ENCODE results near the gene CFLAR. TPM values are rescaled to one million over a fixed set of nuclear protein-coding genes. Genes with fewer than 3 reads are reported as not detected.

The CFLAR gene
- polyA plus RNA-seq, 1 donor from 2014 or later = 1.6 TPM

- no peak overlapping the region for H3K27ac ChIP-seq (ENCODE audit: low read length)
- no peaks in the 10 kb centered on the region for H3K27me3 ChIP-seq (ENCODE audit: insufficient read depth, low read depth, low read length)
- H2AFZ ChIP-seq (ENCODE audit: low read depth, low read length) = no peak overlapping the region
- H3K9me3 ChIP-seq (ENCODE audit: low read length) = no peaks in the 10 kb centered on the region
- H3K4me3 ChIP-seq (ENCODE audit: low read length) = no peak overlapping the region
- no peak for TF ChIP-seq REST (IDR thresholded peaks at IDR 0.05; ENCODE audit: borderline replicate concordance)
- TF ChIP-seq EZH2 (IDR thresholded peaks at IDR 0.05; ENCODE audit: borderline replicate concordance, insufficient read depth, low read length, poor library complexity, severe bottlenecking) = no peak
- TF ChIP-seq EP300 (conservative IDR thresholded peaks at IDR 0.05; ENCODE audit: poor library complexity, severe bottlenecking) = no peak
- no peak for TF ChIP-seq CTCF (IDR thresholded peaks at IDR 0.05; ENCODE audit: poor library complexity, severe bottlenecking)
- TF ChIP-seq TAF1 (IDR thresholded peaks at IDR 0.05; ENCODE audit: low read depth) = no peak
- TF ChIP-seq SMC3 (conservative IDR thresholded peaks at IDR 0.05; ENCODE audit: poor library complexity) = no peak
- TF ChIP-seq RAD21 (conservative IDR thresholded peaks at IDR 0.05) = no peak
- no peak for TF ChIP-seq MXI1 (conservative IDR thresholded peaks at IDR 0.05; ENCODE audit: poor library complexity, severe bottlenecking)
- no peak for TF ChIP-seq POLR2AphosphoS5 (IDR thresholded peaks at IDR 0.05)
- no peaks in the 10 kb centered on the region for H4K20me1 ChIP-seq (ENCODE audit: insufficient read depth)
- no peaks in the 10 kb centered on the region for H3K9me2 ChIP-seq (ENCODE audit: insufficient read depth, low read length)
- H3K9ac ChIP-seq (ENCODE audit: low read length) = no peak overlapping the region
- H3F3A ChIP-seq (ENCODE audit: insufficient read depth, low read length, poor library complexity, severe bottlenecking) = no peaks in the 10 kb centered on the region
- no peak overlapping the region for H3K4me2 ChIP-seq (ENCODE audit: low read length)
- H3K79me2 ChIP-seq (replicated peaks; ENCODE audit: insufficient read depth, low read length) = no peaks in the 10 kb centered on the region
- no peaks in the 10 kb centered on the region for H3K36me3 ChIP-seq (ENCODE audit: insufficient read depth, low read length)
Observed at GRCh38 chr2:201185863-201186262, 69.9 kb downstream of the CFLAR start.

- no peaks in the 10 kb centered on the region for H3K9me2 ChIP-seq (ENCODE audit: insufficient read depth, low read length)
- no peaks in the 10 kb centered on the region for H4K20me1 ChIP-seq (ENCODE audit: insufficient read depth)
- H2AFZ ChIP-seq (ENCODE audit: low read depth, low read length) = no peak overlapping the region
- H3F3A ChIP-seq (ENCODE audit: insufficient read depth, low read length, poor library complexity, severe bottlenecking) = no peaks in the 10 kb centered on the region
- H3K79me2 ChIP-seq (replicated peaks; ENCODE audit: insufficient read depth, low read length) = no peaks in the 10 kb centered on the region
- no peak for TF ChIP-seq RAD21 (conservative IDR thresholded peaks at IDR 0.05)
- TF ChIP-seq REST (IDR thresholded peaks at IDR 0.05; ENCODE audit: borderline replicate concordance) = no peak
- TF ChIP-seq EZH2 (IDR thresholded peaks at IDR 0.05; ENCODE audit: borderline replicate concordance, insufficient read depth, low read length, poor library complexity, severe bottlenecking) = no peak
- no peak for TF ChIP-seq CTCF (IDR thresholded peaks at IDR 0.05; ENCODE audit: poor library complexity, severe bottlenecking)
- no peak for TF ChIP-seq TAF1 (IDR thresholded peaks at IDR 0.05; ENCODE audit: low read depth)
- TF ChIP-seq SMC3 (conservative IDR thresholded peaks at IDR 0.05; ENCODE audit: poor library complexity) = no peak
- TF ChIP-seq POLR2AphosphoS5 (IDR thresholded peaks at IDR 0.05) = no peak
- H3K36me3 ChIP-seq (ENCODE audit: insufficient read depth, low read length) = no peaks in the 10 kb centered on the region
- H3K4me3 ChIP-seq (ENCODE audit: low read length) = no peak overlapping the region
- no peaks in the 10 kb centered on the region for H3K27me3 ChIP-seq (ENCODE audit: insufficient read depth, low read depth, low read length)
- no peaks in the 10 kb centered on the region for H3K9me3 ChIP-seq (ENCODE audit: low read length)
- H3K4me2 ChIP-seq (ENCODE audit: low read length) = no peak overlapping the region
- H3K27ac ChIP-seq (ENCODE audit: low read length) = no peak overlapping the region
- H3K9ac ChIP-seq (ENCODE audit: low read length) = no peak overlapping the region
Observed at GRCh38 chr2:201186982-201187381, 71.0 kb downstream of the CFLAR start.

Measured in neural cell (in vitro differentiated cells).